HG02571 (cell line): ENCODE measurements around the gene KLHL22.

Source experiments
- ATAC-seq: cut with Tn5 transposase; IDR thresholded peaks from one replicate; pipeline ENCODE4 v1.9.1; 2021; ENCODE audit warnings: mild to moderate bottlenecking, moderate library complexity; ENCODE audit not compliant: unreplicated experiment

The KLHL22 gene

GRCh38 chr22:20434773-20435172, 60.8 kb downstream of the KLHL22 start:
- no peak for ATAC-seq

- no peak for ATAC-seq
These were observed 61.3 kb downstream of the KLHL22 start for GRCh38 chr22:20434264-20434751.

GRCh38 chr22:20433686-20434241, 61.8 kb downstream of the KLHL22 start:
- no peak for ATAC-seq

GRCh38 chr22:20433191-20433590, 62.4 kb downstream of the KLHL22 start:
- ATAC-seq: no peak

GRCh38 chr22:20432244-20432686, 63.3 kb downstream of the KLHL22 start:
- ATAC-seq: no peak

GRCh38 chr22:20431511-20432192, 63.9 kb downstream of the KLHL22 start:
- no peak for ATAC-seq

- ATAC-seq: no peak
These were observed 64.7 kb downstream of the KLHL22 start for GRCh38 chr22:20430720-20431510.

- no peak for ATAC-seq
These were observed 65.4 kb downstream of the KLHL22 start for GRCh38 chr22:20430101-20430719.

GRCh38 chr22:20429254-20430100, 66.1 kb downstream of the KLHL22 start:
- ATAC-seq: no peak

- ATAC-seq: no peak
These were observed 66.9 kb downstream of the KLHL22 start for GRCh38 chr22:20428496-20429253.

- ATAC-seq: no peak
These were observed 67.6 kb downstream of the KLHL22 start for GRCh38 chr22:20427945-20428417.

- no peak for ATAC-seq
These were observed 68.3 kb downstream of the KLHL22 start for GRCh38 chr22:20427104-20427944.

- ATAC-seq: no peak
These were observed 69.4 kb downstream of the KLHL22 start for GRCh38 chr22:20426259-20426615.

- ATAC-seq: no peak
These were observed 69.9 kb downstream of the KLHL22 start for GRCh38 chr22:20425566-20426258.

- ATAC-seq: no peak
These were observed 70.5 kb downstream of the KLHL22 start for GRCh38 chr22:20424932-20425565.

- no peak for ATAC-seq
These were observed 71.0 kb downstream of the KLHL22 start for GRCh38 chr22:20424568-20424931.

- no peak for ATAC-seq
These were observed 71.6 kb downstream of the KLHL22 start for GRCh38 chr22:20423906-20424551.
